PFSK-1 (cell line): ENCODE measurements around the gene SPTB.

ENCODE experiments used
- FOXP2 ChIP-seq: optimal IDR thresholded peaks from 2 replicates; pipeline ENCODE3; 2011; ENCODE audit warnings: borderline replicate concordance, control low read depth, inconsistent platforms; ENCODE audit not compliant: insufficient read depth; ENCODE audit errors: extremely low read length, extremely low read depth
- POLR2AphosphoS5 ChIP-seq: IDR thresholded peaks from 2 replicates; pipeline ENCODE4 v1.6.1; 2012; ENCODE audit warnings: low read depth, mild to moderate bottlenecking, control low read depth, low read length, moderate library complexity
- REST ChIP-seq, 2 experiments: IDR thresholded peaks; 2 replicates each; pipeline versions ENCODE4 v1.6.1 to v1.8.0; 2011 to 2012; ENCODE audit warnings: low read depth in 2 of 2, low read length in 2 of 2, control low read depth in 1 of 2, inconsistent platforms in 1 of 2, mild to moderate bottlenecking in 1 of 2, moderate library complexity in 1 of 2; ENCODE audit not compliant: insufficient read depth in 1 of 2
- SIN3A ChIP-seq: IDR thresholded peaks from 2 replicates; pipeline ENCODE4 v1.6.1; 2012; ENCODE audit warnings: mild to moderate bottlenecking, low read length, moderate library complexity, borderline replicate concordance; ENCODE audit not compliant: insufficient read depth
- TAF1 ChIP-seq: IDR thresholded peaks from 2 replicates; pipeline ENCODE4 v1.6.1; 2012; ENCODE audit warnings: low read length, control low read depth, borderline replicate concordance; ENCODE audit not compliant: insufficient read depth

Gene SPTB

DNA sequence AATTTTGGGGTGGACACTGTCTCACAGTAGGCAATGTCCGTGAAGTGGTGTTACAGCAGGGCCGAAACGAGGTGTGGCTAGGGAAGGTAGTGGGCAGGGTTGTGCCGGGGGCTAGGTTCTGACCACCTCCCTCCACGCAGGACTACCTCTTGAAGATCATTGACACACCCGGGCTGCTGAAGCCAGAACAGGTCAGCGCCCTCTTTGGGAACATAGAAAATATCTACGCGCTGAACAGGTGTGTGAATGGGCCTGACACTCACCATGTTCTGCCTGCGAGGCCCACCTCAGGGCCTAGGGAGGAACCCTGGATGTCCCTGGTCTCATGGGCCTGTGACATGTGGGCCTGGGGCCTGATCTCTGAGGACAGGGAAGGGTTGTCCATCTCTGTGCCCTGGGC is 150.9 kb downstream of the SPTB start:
- TF ChIP-seq REST (IDR thresholded peaks at IDR 0.05; ENCODE audit: insufficient read depth in 1 of 2, low read depth in 2 of 2, low read length in 2 of 2) (no peak), FOXP2 (no peak), POLR2AphosphoS5 (no peak), SIN3A (no peak), TAF1 (no peak)

DNA sequence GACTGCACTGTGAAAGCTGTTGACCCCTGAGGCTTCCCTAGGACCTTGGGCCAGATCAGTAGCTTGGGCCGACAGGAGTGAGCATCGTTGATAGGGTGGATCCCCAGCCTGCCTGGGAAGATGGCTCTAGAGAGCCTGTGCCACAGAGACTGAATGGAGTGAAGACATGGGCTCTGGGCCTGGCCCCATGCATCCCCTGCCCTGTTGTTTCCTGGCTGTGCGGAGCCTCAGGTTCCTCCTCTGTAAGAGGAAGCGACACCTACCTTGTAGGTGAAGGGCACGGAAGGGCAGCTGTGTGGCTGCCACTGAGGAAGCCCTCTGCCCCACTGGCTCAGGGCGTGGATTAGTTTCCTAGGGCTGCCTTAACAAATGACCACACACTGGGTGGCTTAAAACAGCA is 151.6 kb downstream of the SPTB start:
- TF ChIP-seq SIN3A (no peak), FOXP2 (no peak), TAF1 (no peak), REST (IDR thresholded peaks at IDR 0.05; ENCODE audit: insufficient read depth in 1 of 2, low read depth in 2 of 2, low read length in 2 of 2) (no peak), POLR2AphosphoS5 (no peak)

DNA sequence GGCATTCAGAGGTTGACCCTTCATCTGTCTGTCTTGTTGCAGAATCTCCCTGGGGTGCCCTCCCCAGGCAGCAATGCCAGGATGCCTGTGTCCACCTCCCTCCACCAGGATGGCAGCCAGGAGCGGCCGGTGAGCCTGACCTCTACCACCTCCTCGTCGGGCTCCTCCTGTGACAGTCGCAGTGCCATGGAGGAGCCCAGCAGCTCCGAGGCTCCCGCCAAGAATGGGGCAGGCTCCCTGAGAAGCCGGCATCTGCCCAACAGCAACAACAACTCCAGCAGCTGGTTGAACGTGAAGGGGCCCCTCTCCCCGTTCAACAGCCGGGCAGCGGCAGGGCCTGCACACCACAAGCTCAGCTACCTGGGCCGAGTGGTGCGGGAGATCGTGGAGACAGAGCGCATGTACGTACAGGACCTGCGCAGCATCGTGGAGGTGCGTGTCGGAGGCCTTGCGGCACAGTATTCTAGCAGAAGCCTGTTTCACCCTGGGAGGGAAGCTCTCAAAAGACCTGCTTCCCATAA is 152.1 kb downstream of the SPTB start:
- TF ChIP-seq FOXP2 (no peak), POLR2AphosphoS5 (no peak), SIN3A (no peak), TAF1 (no peak), REST (IDR thresholded peaks at IDR 0.05; ENCODE audit: insufficient read depth in 1 of 2, low read depth in 2 of 2, low read length in 2 of 2) (no peak)

GRCh38 chr14:64726585-64726890 is 153.2 kb downstream of the SPTB start:
- TF ChIP-seq POLR2AphosphoS5 (no peak), TAF1 (no peak), SIN3A (no peak), FOXP2 (no peak), REST (IDR thresholded peaks at IDR 0.05; ENCODE audit: insufficient read depth in 1 of 2, low read depth in 2 of 2, low read length in 2 of 2) (no peak)

DNA sequence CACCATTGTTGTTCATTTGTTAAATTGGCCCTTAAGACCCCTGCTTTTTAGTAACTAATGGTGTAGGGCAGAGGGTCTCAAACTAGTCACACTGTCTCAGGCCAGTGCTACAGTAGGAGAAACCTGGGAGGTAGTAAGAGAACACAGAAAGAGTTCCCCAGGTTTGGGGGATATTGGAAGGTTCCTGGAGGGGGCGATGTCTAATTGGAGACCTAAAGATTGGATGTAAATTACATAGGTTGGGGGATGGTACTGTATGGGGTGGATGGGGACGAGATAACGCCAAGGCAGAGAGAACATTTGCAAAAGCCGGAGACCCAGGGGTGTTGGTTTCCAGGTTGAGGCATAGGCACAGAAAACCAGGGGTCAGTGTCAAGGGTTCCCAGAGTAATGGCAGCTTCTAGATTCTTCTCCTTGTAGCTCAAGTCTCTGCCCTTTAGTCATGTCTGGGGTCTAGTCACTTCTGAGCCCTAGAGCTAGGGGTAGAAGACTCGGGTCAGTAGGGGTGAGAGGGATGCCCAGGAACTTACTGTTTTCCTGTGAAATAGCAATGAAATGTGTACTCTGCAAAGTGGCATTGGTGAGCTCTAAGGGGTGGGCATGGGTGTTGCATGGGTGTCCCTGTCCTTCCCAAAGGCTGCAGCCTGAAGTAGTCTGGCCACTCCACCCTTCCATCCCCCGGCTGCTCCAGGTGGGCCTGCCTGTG is 153.7 kb downstream of the SPTB start:
- no peak for TF ChIP-seq REST (IDR thresholded peaks at IDR 0.05; ENCODE audit: insufficient read depth in 1 of 2, low read depth in 2 of 2, low read length in 2 of 2)
- TF ChIP-seq POLR2AphosphoS5 = no peak
- TF ChIP-seq SIN3A = no peak
- no peak for TF ChIP-seq FOXP2
- no peak for TF ChIP-seq TAF1
